Measurements from ENCODE around the gene ACSL6.
A peak's percentile ranks its signal among the peaks of the same experiment; 100 is the strongest.

Gene ACSL6

DNA sequence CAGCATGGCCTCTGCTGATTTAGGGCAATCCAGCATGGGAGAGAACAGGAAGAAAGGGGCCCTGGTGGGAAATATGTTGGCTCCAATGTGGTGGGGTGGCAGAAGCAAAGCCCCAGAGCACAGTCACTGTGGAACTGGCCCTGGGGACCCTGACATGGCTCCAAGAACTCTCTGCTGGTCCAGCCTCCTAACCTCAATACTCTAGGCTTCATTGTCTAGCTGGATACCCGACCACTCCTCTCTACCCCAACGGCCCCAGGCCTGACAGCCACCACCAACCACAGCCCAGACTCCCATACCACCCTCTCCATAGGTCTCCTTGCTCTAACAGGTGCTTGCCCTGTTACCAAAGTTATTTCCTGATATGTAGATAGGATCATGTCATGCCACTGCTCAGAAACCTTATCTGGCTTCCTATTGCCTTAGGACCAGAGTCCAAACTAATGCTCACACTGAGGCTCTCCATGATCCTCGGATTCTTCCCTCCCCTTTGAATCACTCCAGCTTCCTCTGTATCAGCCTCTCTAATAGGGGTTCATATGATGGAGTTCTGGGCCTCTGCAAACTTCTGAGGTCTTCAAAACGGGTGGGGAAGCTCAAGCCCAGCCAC, 12.9 kb downstream of the ACSL6 start:
- DNase-seq, result no peak

DNA sequence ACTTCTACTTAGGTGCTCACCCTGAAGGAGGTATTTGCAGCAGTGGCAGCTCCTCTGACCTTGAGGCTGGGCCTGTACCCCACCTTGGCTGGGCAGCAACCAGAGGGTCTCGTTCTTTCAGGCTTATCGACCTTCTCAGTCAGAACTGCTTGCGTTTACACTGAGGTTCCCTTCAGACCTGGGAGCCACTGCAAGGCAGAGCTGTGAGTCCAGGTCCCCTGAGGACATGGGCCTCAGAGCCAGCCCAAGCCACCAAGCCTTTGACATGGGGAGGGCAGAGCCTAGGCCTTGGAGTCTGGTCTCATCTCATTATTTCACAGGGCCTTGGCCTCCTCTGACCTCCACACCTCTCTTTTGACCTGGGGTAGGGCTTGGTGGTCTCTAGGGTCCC, 13.7 kb downstream of the ACSL6 start:
- DNase-seq, result no peak

DNA sequence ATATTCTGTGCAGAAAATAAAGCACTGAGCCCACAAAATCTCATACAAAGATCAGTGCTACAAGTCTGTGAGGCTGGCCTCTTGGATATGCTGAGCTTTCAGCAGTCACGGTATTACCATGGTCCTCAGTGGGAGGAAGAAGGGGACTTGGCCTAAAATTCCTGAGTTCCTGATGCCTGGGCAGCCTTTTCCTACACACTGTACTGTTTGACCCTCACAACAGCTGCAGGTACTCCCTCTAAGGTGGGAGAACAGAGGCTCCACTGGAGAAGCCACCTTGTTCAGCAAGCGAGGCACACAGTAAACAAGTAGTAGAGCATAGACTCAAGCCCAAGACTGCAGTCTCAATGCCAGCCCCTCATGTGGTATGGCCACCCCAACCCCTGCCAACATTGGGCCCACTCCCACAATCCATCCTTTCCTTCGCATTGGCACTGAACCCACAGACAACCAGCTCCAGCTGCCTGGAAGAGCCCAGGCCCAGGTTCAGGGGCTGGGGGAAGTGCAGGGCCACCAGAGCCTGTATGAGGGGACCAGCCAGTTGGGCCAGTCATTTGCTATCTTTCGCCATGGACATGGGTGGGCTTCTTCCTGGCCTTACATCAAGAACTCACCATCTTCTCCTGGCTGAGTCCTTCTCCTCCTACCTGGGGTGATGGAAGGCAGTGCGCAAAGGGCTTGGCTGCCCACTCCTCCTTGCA, 14.3 kb downstream of the ACSL6 start:
- no peak for DNase-seq

DNA sequence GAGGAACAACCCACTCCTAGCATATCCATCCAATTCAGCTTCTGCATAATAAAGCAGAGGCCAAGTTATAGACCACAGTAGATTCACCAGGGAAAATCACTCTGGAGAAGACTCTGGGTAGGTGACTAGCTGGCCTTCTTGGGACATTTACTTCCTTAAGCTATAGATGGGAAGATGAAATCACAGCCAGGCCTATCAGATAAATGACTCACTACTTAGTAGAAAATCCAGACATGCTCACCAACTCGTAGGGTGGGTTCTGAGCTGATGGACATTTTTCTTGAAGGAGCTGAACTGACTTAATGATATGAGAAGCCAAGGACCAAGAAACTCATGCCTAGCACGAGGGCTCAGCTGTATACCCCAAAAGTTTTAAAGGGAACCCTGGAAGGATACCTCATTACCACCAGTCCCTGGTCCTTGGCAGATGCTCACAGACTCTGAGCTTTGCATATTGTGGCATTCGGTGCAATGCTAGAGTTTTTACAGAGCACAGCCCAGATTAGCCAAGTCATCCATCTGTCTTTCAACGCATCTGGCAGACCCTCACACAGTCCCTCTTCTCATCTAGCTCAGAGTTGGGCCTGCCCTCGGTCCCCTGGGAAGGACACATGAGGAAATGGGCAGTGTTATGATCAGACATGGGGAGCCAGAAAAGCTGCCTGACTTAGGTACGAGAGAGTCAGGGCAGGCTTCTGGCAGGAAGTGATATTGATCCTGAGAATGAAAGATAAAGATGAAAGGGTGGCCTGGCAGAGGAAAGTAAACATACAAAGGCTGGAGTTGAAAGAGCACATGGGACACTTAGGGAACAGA, 15.0 kb downstream of the ACSL6 start:
- DNase-seq, result no peak

GRCh38 chr5:131994533-131995226, 16.8 kb downstream of the ACSL6 start:
- DNase-seq, result no peak

DNA sequence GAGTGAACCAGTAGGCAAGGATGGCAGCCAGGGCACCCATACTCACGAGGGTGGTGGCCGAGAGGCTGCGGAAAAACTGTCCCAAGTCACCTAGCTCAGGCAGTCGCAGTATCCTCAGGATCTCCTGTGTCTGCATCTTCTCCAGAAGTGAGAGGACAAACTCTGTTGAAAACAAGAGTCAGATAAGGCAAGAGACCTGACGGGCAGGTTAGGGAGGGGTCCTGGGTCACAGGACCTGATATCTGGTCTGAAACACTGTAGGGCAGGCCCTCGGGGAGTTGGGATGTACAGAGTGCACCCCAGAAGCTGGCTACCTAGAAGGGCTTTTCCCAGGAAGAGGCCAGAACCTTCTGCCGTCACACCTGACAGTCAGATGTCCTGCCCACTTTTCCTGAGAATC, 17.4 kb downstream of the ACSL6 start:
- no peak for DNase-seq

DNA sequence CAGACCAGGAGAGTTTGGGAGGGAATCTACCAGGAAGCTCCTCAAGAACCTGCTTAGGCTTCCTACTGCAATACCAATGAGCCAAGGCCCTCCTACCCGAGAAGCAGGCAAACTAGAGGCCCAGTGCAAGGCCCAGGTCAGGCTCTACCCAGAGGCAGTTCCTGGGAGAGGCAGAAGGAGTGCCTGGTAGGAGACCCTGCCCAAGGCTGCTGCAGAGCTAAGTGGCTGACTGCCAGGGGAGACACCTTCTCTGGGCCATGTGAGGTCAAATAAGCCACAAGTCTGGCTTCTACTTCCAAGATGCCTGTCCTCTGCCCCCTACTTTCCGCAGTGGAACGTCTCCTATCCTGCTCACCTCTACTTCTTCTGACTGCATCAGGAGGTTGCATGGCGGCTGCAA, 17.8 kb downstream of the ACSL6 start:
- DNase-seq, result no peak

- no peak for DNase-seq
Observed at GRCh38 chr5:131992370-131992769, 19.1 kb downstream of the ACSL6 start.

DNA sequence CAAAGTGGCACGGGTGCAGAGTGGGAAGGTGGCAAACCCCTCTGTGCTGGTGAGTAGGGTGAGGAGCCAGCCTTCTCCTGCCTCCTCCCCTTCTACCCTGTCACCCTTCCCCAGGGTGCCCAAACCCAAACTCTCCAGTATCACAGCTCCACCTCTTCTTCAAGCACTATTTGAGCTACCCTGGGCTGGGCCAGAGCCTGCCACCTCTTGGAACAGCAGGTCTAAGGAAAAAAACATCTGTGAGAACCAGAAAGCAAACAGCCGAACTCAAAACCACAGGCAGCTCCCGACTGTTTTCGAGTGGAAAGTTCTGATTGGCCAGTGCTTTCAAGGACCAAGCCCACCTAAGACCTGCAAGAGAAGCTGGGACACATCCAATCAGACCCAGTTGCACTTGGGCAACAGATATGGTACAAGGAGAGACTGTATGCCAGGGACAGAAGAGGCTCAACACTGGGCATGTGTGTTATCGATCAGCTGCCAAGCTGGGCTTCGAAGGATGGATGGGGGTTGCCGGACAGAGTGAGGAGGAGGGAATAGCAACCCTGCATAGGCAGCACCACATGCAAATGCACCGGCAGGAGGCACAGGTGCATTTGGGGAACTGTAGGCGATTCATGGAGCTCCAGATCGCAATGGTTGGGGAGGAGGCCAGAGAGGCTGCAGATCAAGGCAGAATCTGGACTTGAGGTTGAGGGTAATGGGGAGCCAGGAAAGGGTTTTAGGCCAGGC, 19.7 kb downstream of the ACSL6 start:
- DNase-seq, result no peak

- no peak for DNase-seq
Observed at GRCh38 chr5:131990716-131991115, 20.7 kb downstream of the ACSL6 start.

DNA sequence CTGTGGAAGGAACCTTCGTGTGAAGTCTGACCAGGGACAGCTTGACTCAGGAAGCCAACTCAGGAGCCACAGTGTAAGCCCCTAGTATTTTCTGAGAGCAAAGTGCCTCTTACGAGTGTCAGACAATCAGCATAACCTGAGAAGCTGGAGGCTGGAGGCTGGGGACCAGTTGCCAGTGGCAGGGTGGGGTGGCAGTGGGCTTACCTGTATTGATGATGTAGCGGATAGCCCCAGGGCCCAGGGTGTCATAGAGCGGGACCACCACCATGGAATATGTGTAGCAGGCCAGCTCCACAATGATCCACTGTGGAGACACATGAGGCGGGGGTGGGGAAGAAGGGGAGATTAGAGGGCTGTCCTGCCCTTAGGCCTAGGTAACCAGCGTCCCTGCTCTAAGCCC, 22.9 kb downstream of the ACSL6 start:
- DNase-seq, result no peak

DNA sequence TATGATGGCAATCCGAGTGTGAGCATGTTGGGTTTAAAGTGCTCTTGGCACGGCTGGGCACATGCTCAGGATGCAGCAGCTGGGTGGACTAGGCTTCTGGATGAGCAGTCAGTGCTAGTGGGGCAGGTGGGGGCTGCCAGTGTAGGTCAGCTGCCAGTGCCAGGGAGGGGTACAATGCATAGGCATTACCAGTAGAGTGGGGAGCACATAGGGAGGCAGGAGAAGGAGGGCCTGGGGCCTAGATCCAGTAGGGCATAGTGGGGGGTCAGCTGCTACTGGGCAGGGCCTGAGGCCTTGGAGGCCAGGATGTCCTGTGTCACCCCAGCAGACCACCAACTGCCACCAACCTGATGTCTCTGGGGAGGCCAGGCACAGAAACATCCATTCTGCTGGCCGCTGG, 24.2 kb downstream of the ACSL6 start:
- no peak for DNase-seq

- DNase-seq, result no peak
Observed at GRCh38 chr5:131986161-131986912, 25.1 kb downstream of the ACSL6 start.

DNA sequence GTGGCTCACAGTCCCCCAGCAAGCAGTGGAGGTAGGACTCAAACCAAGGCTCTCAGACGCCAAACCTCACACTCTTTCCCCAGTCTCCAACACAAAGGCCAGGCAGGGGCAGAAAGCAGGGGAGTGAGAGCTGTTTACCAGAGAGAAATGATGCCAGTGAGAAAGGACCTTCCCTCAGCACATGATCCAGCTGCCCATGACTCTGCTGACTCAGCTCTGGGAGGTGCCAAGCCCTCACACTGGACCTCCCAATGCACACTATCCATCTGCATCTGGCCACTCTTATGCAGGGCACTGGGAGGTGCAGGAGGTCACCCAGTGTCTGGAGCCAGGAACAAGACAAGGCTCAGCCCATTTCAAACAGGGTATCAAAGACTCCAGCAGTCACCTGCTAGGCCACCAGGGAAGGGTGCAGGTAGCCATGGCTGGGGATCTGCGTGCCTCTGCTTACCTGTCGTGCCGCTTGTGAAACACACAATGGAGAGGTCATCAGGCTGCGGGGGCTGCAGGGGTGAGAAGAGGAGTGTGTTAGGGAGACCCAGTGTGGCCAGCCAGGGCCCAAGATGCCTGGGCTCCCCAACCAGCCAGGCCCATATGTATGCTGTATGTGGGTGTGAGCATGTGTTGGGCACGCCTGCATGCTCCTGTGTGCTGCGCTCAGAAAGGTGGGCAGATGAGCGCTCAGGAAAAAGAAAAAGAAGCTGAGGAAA, 26.3 kb downstream of the ACSL6 start:
- no peak for DNase-seq

- no peak for DNase-seq
Observed at GRCh38 chr5:131983244-131983771, 28.1 kb downstream of the ACSL6 start.

- DNase-seq, result no peak
Observed at GRCh38 chr5:131981516-131981915, 29.9 kb downstream of the ACSL6 start.

GRCh38 chr5:131980696-131981095, 30.8 kb downstream of the ACSL6 start:
- no peak for DNase-seq

DNA sequence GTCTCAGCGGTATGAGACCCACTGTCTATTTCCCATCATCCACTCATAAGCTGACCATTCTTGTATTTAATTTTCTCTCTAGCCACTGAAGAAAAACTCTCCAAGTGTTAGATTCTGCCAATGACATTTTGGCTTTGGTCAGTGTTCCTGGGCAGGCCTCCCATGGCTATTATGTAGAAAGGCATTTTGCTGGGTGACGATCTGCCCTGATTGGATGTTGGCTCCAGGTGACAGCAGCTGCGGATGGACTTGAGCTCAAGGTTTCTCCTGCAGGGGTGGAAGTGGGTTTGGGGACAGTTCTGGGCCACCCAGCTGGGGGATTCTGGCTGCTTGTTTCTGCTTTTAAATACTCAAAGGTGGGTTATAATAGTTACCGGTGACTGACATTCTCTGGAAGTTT, 31.6 kb downstream of the ACSL6 start:
- DNase-seq, result no peak

DNA sequence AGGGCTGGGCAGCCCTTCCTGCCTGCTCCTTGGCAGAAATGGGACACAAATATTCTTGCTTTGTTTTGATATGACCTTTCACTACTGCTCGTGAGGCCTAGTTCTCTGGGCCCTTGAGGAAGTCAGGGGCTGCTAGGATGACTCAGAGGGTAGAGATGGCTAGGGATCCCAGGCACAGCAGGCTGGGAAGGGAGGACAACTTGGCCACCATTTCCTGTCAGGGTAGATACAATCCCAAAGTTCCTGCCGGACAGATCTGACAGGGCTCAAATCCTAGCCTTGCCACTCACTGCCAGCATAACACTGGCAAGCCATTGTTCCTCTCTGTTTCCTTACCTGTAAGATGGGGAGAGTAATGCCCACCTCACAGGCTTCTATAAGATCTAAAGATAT, 34.2 kb downstream of the ACSL6 start:
- peak in 1 of 2 donors; percentile 9 for DNase-seq

- DNase-seq, result no peak
Observed at GRCh38 chr5:131976414-131977211, 34.8 kb downstream of the ACSL6 start.
